Measurements from ENCODE around the gene KRTAP12-2.
"Not testable (repeated sequence)": the region's sequence is repeated elsewhere in the genome, so short reads cannot be mapped to it uniquely, and the experiment has no call there.

The KRTAP12-2 gene

DNA sequence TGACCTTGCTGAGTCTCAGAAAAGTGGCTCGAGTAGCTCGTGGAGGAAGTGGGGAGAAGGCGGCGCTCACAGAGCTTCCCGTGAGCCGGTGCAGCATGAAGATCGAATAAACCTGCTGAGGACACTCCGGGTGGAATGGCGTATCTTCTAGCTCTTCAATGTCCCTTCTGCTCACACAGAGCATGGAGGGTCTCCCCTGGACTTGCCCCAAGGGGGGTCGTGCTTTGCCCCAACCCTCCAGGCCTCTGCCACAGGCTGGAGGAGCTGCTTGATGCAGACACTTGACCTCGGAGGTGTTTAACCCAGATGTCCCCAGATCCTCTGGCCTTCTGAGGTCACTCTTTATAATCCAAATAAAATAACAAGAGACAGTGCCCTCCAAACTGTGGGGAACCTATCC lies 28.0 kb upstream of the KRTAP12-2 start:
- Histone ChIP-seq H3K4me1 (no peaks in the 10 kb centered on the region), H3K9me3 (peaks cover 0 to 16% (median 6%) of the 10 kb centered on the region in 3 donors), H3K27ac (no peak overlapping the region), H3K27me3 (peaks cover 0 to 48% of the 10 kb centered on the region in 2 donors), H3K4me3 (no peak overlapping the region), H3K36me3 (no peaks in the 10 kb centered on the region)
- intact Hi-C loops (cut with DNase I; ENCODE audit: low total_unique reads), result no loop called here
- no peak for DNase-seq
- TF ChIP-seq, protein P1, sequence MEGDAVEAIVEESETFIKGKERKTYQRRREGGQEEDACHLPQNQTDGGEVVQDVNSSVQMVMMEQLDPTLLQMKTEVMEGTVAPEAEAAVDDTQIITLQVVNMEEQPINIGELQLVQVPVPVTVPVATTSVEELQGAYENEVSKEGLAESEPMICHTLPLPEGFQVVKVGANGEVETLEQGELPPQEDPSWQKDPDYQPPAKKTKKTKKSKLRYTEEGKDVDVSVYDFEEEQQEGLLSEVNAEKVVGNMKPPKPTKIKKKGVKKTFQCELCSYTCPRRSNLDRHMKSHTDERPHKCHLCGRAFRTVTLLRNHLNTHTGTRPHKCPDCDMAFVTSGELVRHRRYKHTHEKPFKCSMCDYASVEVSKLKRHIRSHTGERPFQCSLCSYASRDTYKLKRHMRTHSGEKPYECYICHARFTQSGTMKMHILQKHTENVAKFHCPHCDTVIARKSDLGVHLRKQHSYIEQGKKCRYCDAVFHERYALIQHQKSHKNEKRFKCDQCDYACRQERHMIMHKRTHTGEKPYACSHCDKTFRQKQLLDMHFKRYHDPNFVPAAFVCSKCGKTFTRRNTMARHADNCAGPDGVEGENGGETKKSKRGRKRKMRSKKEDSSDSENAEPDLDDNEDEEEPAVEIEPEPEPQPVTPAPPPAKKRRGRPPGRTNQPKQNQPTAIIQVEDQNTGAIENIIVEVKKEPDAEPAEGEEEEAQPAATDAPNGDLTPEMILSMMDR (IDR thresholded peaks at IDR 0.05), result no peak

DNA sequence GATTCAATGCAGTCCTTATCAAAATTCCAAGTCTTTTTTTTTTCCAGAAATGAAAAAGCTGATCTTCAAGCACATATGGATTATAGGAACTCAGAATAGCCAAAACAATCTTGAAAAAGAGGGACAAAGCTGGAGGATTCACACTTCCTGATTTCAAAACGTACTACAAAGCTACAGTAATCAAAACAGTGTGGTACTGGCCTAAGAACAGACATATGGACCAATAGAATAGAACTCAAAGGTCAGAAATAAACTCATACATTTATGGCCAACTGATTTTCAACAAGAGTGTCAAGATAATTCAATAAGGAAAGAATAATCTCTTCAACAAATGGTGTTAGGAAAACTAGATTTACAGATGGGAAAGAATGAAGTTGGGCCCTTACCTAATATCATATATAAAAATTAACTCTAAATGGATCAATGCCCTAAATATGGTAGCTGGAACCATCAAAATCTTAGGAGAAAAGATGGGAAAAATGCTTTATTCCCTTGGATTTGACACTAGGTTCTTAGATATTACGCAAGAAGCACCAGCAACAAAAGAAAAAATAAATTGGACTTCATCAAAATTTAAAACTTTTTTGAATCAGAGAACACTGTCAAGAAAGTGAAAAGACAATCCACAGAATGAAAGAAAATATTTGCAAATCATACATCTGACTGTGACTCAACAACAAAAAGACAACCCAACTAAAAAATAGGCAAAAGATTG lies 26.2 kb upstream of the KRTAP12-2 start:
- peaks cover 0 to 16% (median 6%) of the 10 kb centered on the region in 3 donors for H3K9me3 ChIP-seq
- TF ChIP-seq, protein P1 (IDR thresholded peaks at IDR 0.05), result no peak
- H3K27ac ChIP-seq, result no peak overlapping the region
- intact Hi-C loops (cut with DNase I; ENCODE audit: low total_unique reads), result no loop called here
- H3K4me1 ChIP-seq, result no peaks in the 10 kb centered on the region
- DNase-seq, result no peak
- H3K27me3 ChIP-seq, result peaks cover 0 to 41% of the 10 kb centered on the region in 2 donors
- no peak overlapping the region for H3K4me3 ChIP-seq
- H3K36me3 ChIP-seq, result no peaks in the 10 kb centered on the region

DNA sequence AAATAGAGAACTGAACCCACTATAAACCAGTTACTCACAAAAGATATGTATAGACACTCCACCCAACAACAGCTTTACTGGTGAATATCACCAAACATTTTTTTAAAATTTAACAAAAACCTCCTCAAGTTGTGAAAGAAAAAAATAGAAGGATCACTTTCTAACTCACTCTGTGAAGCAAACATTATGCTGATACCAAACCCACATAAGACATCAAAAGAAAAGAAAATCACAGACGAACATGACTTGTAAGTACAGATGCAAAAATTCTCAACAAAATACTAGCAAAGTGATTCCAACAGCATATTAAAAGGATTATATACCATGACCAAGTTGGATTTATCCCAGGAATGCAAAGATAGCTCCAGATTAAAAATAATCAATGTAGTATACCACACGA lies 25.0 kb upstream of the KRTAP12-2 start:
- intact Hi-C loops (cut with DNase I; ENCODE audit: low total_unique reads), result no loop called here
- H3K27me3 ChIP-seq, result peaks cover 0 to 42% of the 10 kb centered on the region in 2 donors
- peaks cover 0 to 16% (median 6%) of the 10 kb centered on the region in 3 donors for H3K9me3 ChIP-seq
- H3K27ac ChIP-seq, result no peak overlapping the region
- DNase-seq, result no peak
- H3K36me3 ChIP-seq, result no peaks in the 10 kb centered on the region
- TF ChIP-seq, protein P1 (IDR thresholded peaks at IDR 0.05), result no peak
- no peak overlapping the region for H3K4me3 ChIP-seq
- H3K4me1 ChIP-seq, result no peaks in the 10 kb centered on the region

DNA sequence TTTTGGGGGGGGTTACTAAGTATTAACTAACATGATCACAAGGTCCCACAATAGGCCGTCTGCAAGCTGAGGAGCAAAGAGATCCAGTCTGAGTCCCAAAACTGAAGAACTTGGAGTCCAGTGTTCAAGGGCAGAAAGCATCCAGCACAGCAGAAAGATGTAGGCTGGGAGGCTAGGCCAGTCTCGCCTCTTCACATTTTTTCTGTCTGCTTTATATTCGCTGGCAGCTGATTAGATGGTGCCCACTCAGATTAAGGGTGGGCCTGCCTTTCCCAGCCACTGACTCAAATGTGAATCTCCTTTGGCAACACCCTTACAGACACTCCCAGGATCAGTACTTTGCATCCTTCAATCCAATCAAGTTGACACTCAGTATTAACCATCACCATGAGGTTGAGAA lies 23.0 kb upstream of the KRTAP12-2 start:
- H3K27ac ChIP-seq; H3K4me1 ChIP-seq; intact Hi-C loops (cut with DNase I; ENCODE audit: low total_unique reads): not testable (repeated sequence)

DNA sequence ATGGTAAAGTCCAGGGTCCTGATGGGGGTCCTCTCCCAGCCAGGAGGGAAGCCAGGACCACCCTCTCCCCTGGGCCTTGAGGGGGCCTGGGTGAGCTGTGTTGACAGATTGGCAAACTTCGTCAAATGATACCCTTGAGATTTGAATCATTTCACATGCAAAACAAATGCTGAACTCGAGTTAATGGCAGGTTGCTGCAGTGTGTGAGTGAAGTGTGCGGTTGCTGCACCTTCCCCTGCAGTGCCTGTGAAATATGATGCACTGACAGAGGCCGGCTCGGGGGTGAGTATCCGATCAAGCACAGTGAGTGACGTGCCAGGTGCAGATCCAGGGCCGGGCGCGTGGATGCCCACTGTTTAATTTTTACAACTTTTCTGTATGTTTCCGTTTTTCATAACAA lies 20.9 kb upstream of the KRTAP12-2 start:
- TF ChIP-seq, protein P1 (IDR thresholded peaks at IDR 0.05), result no peak
- Histone ChIP-seq H3K9me3 (peaks cover 0 to 7% (median 2%) of the 10 kb centered on the region in 3 donors), H3K4me1 (no peaks in the 10 kb centered on the region), H3K27me3 (peaks cover 0 to 29% of the 10 kb centered on the region in 2 donors), H3K36me3 (no peaks in the 10 kb centered on the region), H3K4me3 (no peak overlapping the region), H3K27ac (no peak overlapping the region)
- DNase-seq, result no peak
- intact Hi-C loops (cut with DNase I; ENCODE audit: low total_unique reads), result no loop called here

More for the DNA sequence above, 23.0 kb upstream of the KRTAP12-2 start:
- Histone ChIP-seq H3K9me3 (peaks cover 0 to 16% (median 6%) of the 10 kb centered on the region in 3 donors), H3K27me3 (peaks cover 0 to 31% of the 10 kb centered on the region in 2 donors)
- DNase-seq, H3K4me3 ChIP-seq, H3K36me3 ChIP-seq: not testable (repeated sequence)

DNA sequence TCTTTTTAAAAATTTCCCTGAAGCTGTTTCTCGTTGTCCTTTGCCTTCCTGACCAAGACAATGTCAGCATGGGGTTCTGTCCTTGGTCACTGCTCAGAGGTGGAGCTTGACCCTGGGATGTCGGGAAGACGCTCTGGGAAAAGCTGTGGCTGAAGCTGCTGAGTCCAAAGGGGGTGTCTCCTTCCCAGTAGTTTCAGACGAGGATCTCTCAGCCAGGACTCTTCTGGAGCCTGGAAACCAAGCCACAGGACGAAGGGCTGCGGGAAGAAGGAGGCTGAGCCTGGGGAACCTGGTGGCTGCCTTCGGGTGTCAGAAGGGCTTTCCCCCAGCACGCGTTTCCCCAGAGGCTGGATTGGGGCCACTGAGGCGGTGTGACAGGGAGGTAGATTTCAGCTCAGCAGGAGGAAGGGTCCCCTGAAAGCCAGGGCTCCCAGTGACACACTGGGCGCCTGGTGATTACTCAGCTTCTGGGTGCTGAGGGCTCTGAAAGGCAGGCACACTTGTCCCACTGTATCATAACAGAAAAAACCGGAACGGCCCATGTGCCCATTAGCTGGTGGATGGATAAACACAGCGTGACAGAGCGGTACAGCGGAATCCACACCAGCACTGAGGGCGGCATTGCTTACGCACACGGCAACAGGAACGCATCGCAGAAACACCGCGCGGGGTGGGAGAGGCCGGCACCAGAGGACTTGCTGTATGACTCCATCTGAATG lies 20.3 kb upstream of the KRTAP12-2 start:
- peaks cover 0 to under 1% (median 0%) of the 10 kb centered on the region in 3 donors for H3K9me3 ChIP-seq
- intact Hi-C loops (cut with DNase I; ENCODE audit: low total_unique reads), result no loop called here
- H3K4me3 ChIP-seq, result no peak overlapping the region
- H3K27me3 ChIP-seq, result peaks cover 0 to 29% of the 10 kb centered on the region in 2 donors
- no peaks in the 10 kb centered on the region for H3K4me1 ChIP-seq
- H3K36me3 ChIP-seq, result no peaks in the 10 kb centered on the region
- no peak overlapping the region for H3K27ac ChIP-seq
- DNase-seq, result peak in 1 of 2 donors; percentile 50
- TF ChIP-seq, protein P1 (IDR thresholded peaks at IDR 0.05), result no peak

All from tibial artery (tissue), 4 donors.